Neural cell (in vitro differentiated cells): Measurements from ENCODE around the gene MAD2L1BP. TPM values are rescaled to one million over a fixed set of nuclear protein-coding genes. Genes with fewer than 3 reads are reported as not detected.

ENCODE experiments used
- H2AFZ ChIP-seq: fragments of 200-600, 300-800 bp; sonication (generic), shearing (Covaris generic); 2 replicates; pipeline ENCODE4 v1.6.0; 2014; ENCODE audit warnings: low read depth, mild to moderate bottlenecking, antibody characterized with exemption, low read length, moderate library complexity
- H3F3A ChIP-seq: fragments of 200-600 bp; shearing (Covaris generic); 2 replicates; pipeline ENCODE4 v1.6.1; 2016; ENCODE audit warnings: mild to moderate bottlenecking, moderate library complexity, mixed read lengths, antibody characterized with exemption, low read length; ENCODE audit not compliant: insufficient read depth, poor library complexity, severe bottlenecking
- H3K27ac ChIP-seq: fragments of 200-600, 300-800 bp; sonication (generic), shearing (Covaris generic); 2 replicates; pipeline ENCODE4 v1.5.1; 2014; ENCODE audit warnings: mild to moderate bottlenecking, low read length, moderate library complexity
- H3K27me3 ChIP-seq: fragments of 300-800, 200-600 bp; sonication (generic), shearing (Covaris generic); 2 replicates; pipeline ENCODE4 v1.6.0; 2014; ENCODE audit warnings: mild to moderate bottlenecking, low read depth, low read length, moderate library complexity; ENCODE audit not compliant: insufficient read depth
- H3K36me3 ChIP-seq: fragments of 300-800, 200-600 bp; sonication (generic), shearing (Covaris generic); 2 replicates; pipeline ENCODE4 v1.5.1; 2014; ENCODE audit warnings: mild to moderate bottlenecking, antibody characterized with exemption, low read length, moderate library complexity; ENCODE audit not compliant: insufficient read depth
- H3K4me2 ChIP-seq: fragments of 300-800, 200-600 bp; sonication (generic), shearing (Covaris generic); 2 replicates; pipeline ENCODE4 v1.6.0; 2014; ENCODE audit warnings: mild to moderate bottlenecking, low read length
- H3K4me3 ChIP-seq: fragments of 300-800, 200-600 bp; sonication (generic), shearing (Covaris generic); 2 replicates; pipeline ENCODE4 v1.5.1; 2014; ENCODE audit warnings: mild to moderate bottlenecking, low read length, moderate library complexity
- H3K79me2 ChIP-seq: fragments of 200-600 bp; shearing (Covaris generic); replicated peaks from 2 replicates; pipeline ENCODE4 v1.6.0; 2014; ENCODE audit warnings: mild to moderate bottlenecking, low read length, moderate library complexity; ENCODE audit not compliant: insufficient read depth
- H3K9ac ChIP-seq: fragments of 300-800, 200-600 bp; sonication (generic), shearing (Covaris generic); 2 replicates; pipeline ENCODE4 v1.6.1; 2016; ENCODE audit warnings: mild to moderate bottlenecking, low read length, mixed read lengths
- H3K9me2 ChIP-seq: fragments of 200-600 bp; shearing (Covaris generic); 2 replicates; pipeline ENCODE4 v1.6.1; 2016; ENCODE audit warnings: mild to moderate bottlenecking, low read length, mixed read lengths; ENCODE audit not compliant: insufficient read depth
- H3K9me3 ChIP-seq: fragments of 200-600, 300-800 bp; sonication (generic), shearing (Covaris generic); 2 replicates; pipeline ENCODE4 v1.6.1; 2016; ENCODE audit warnings: mild to moderate bottlenecking, mixed run types, low read length, moderate library complexity, mixed read lengths
- H4K20me1 ChIP-seq: fragments of 200-600 bp; shearing (Covaris generic); 2 replicates; pipeline ENCODE4 v1.6.1; 2016; ENCODE audit warnings: mild to moderate bottlenecking, mixed run types; ENCODE audit not compliant: insufficient read depth
- CTCF ChIP-seq: fragments of 450-650 bp; IDR thresholded peaks from 2 replicates; pipeline ENCODE4 v1.5.1; 2014; ENCODE audit warnings: antibody characterized with exemption, mild to moderate bottlenecking, moderate library complexity; ENCODE audit not compliant: poor library complexity, severe bottlenecking
- EP300 ChIP-seq: fragments of 450-650 bp; conservative IDR thresholded peaks from 2 replicates; pipeline ENCODE4 v1.6.1; 2014; ENCODE audit warnings: antibody characterized with exemption, mild to moderate bottlenecking, moderate library complexity; ENCODE audit not compliant: poor library complexity, severe bottlenecking
- EZH2 ChIP-seq: fragments of 200-600, 300-800 bp; shearing (Covaris generic), sonication (generic); IDR thresholded peaks from 2 replicates; pipeline ENCODE4 v1.6.1; 2014; ENCODE audit warnings: antibody characterized with exemption, low read length, borderline replicate concordance, mild to moderate bottlenecking; ENCODE audit not compliant: insufficient read depth, poor library complexity, severe bottlenecking
- MXI1 ChIP-seq: fragments of 450-650 bp; conservative IDR thresholded peaks from 2 replicates; pipeline ENCODE4 v1.6.1; 2014; ENCODE audit warnings: antibody characterized with exemption, mild to moderate bottlenecking; ENCODE audit not compliant: poor library complexity, severe bottlenecking
- POLR2AphosphoS5 ChIP-seq: IDR thresholded peaks from 2 replicates; pipeline ENCODE4 v1.6.1; 2012
- RAD21 ChIP-seq: fragments of 450-650 bp; conservative IDR thresholded peaks from 2 replicates; pipeline ENCODE4 v1.6.1; 2014; ENCODE audit warnings: antibody characterized with exemption, mild to moderate bottlenecking, moderate library complexity
- REST ChIP-seq: IDR thresholded peaks from 2 replicates; pipeline ENCODE4 v1.6.1; 2012; ENCODE audit warnings: borderline replicate concordance
- SMC3 ChIP-seq: fragments of 450-650 bp; conservative IDR thresholded peaks from 2 replicates; pipeline ENCODE4 v1.6.1; 2014; ENCODE audit warnings: antibody characterized with exemption, mild to moderate bottlenecking, moderate library complexity; ENCODE audit not compliant: poor library complexity
- TAF1 ChIP-seq: IDR thresholded peaks from 2 replicates; pipeline ENCODE4 v1.6.1; 2012; ENCODE audit warnings: low read depth
- polyA plus RNA-seq: library from polyadenylated mRNA; depleted of rRNA; stranded (reverse); fragments of >200 nt; gene quantifications from 2 replicates; pipeline ENCODE4 v1.2.3, GENCODE V29; 2014

MAD2L1BP gene
- polyA plus RNA-seq, 1 donor from 2014 or later = 43.2 TPM

- Histone ChIP-seq H3K4me3 (peak overlapping the region; percentile 75), H3F3A (no peaks in the 10 kb centered on the region), H3K4me2 (peak overlapping the region; percentile 83), H3K27ac (no peak overlapping the region), H3K9me3 (no peaks in the 10 kb centered on the region), H3K36me3 (no peaks in the 10 kb centered on the region), H4K20me1 (no peaks in the 10 kb centered on the region), H2AFZ (peak overlapping the region; percentile 94), H3K27me3 (no peaks in the 10 kb centered on the region), H3K79me2 (peaks cover 28% of the 10 kb centered on the region), H3K9me2 (no peaks in the 10 kb centered on the region), H3K9ac (peak overlapping the region; percentile 70)
- TF ChIP-seq REST = no peak
- TF ChIP-seq MXI1 = no peak
- TF ChIP-seq CTCF = no peak
- no peak for TF ChIP-seq TAF1
- no peak for TF ChIP-seq EP300
- no peak for TF ChIP-seq EZH2
- no peak for TF ChIP-seq POLR2AphosphoS5
- no peak for TF ChIP-seq SMC3
- no peak for TF ChIP-seq RAD21
Observed at GRCh38 chr6:43687079-43687436, 51.4 kb downstream of the MAD2L1BP start.

- H3K4me2 ChIP-seq = peak within 1 kb of the TSS; percentile 87
- TF ChIP-seq CTCF (no peak), EP300 (peak; percentile 53), REST (peak; percentile 26), POLR2AphosphoS5 (peak; percentile 83), SMC3 (peak; percentile 20), RAD21 (peak; percentile 16), EZH2 (no peak), TAF1 (peak; percentile 38), MXI1 (peak; percentile 63)
Observed at GRCh38 chr6:43687437-43688347, 52.1 kb downstream of the MAD2L1BP start, which contains the start of gene MRPS18A. TSS of gene MRPS18A (minus strand) at chr6:43687791. CDS start at chr6:43687779, 12 bp downstream.

More at GRCh38 chr6:43687437-43688347, 52.1 kb downstream of the MAD2L1BP start, which contains the start of gene MRPS18A:
- Histone ChIP-seq H3K9ac (peak within 1 kb of the TSS; percentile 70), H3K9me3 (no peaks in the 10 kb centered on the region), H3K27me3 (no peaks in the 10 kb centered on the region), H3K27ac (peak within 1 kb of the TSS; percentile 73), H2AFZ (peak within 1 kb of the TSS; percentile 94), H3K36me3 (no peaks in the 10 kb centered on the region), H3F3A (no peaks in the 10 kb centered on the region), H3K79me2 (peaks cover 28% of the 10 kb centered on the region), H3K4me3 (peak within 1 kb of the TSS; percentile 75), H4K20me1 (no peaks in the 10 kb centered on the region), H3K9me2 (no peaks in the 10 kb centered on the region)
